H1 (cell line): ENCODE data around the gene ATP5MC3. TPM values are rescaled to one million over a fixed set of nuclear protein-coding genes. Genes with fewer than 3 reads are reported as not detected.

Experiments used
- ATF3 ChIP-seq: IDR thresholded peaks from 2 replicates; pipeline ENCODE4 v1.6.1; 2011; ENCODE audit warnings: low read depth, mild to moderate bottlenecking, low read length; ENCODE audit not compliant: insufficient read depth
- CEBPB ChIP-seq: IDR thresholded peaks from 2 replicates; pipeline ENCODE4 v1.6.1; 2012; ENCODE audit warnings: low read depth, low read length
- CHD7 ChIP-seq: fragments of 300-600 bp; sonication (generic); IDR thresholded peaks from 2 replicates; pipeline ENCODE4 v1.7.1; 2012; ENCODE audit warnings: low read length, moderate library complexity, mild to moderate bottlenecking, inconsistent platforms; ENCODE audit not compliant: insufficient replicate concordance
- E2F6 ChIP-seq: IDR thresholded peaks from 2 replicates; pipeline ENCODE4 v1.6.1; 2012; ENCODE audit warnings: inconsistent platforms
- MAFK ChIP-seq: IDR thresholded peaks from 2 replicates; pipeline ENCODE4 v1.6.1; 2012; ENCODE audit warnings: low read depth, mild to moderate bottlenecking, improper control_type of control experiment, low read length
- RAD21 ChIP-seq, 2 experiments: IDR thresholded peaks in 1 of 2; conservative IDR thresholded peaks in 1 of 2; 2 replicates each; pipeline ENCODE4 v1.6.1; 2011; ENCODE audit warnings: low read depth in 2 of 2, low read length in 2 of 2, improper control_type of control experiment in 1 of 2, inconsistent platforms in 1 of 2, mild to moderate bottlenecking in 1 of 2, moderate library complexity in 1 of 2
- SP1 ChIP-seq: IDR thresholded peaks from 2 replicates; pipeline ENCODE4 v1.6.1; 2011; ENCODE audit warnings: low read depth, low read length
- TAF1 ChIP-seq: IDR thresholded peaks from 2 replicates; pipeline ENCODE4 v1.6.1; 2011; ENCODE audit warnings: mild to moderate bottlenecking, low read depth, low read length
- TCF12 ChIP-seq: IDR thresholded peaks from 2 replicates; pipeline ENCODE4 v1.6.1; 2011; ENCODE audit warnings: low read depth, mild to moderate bottlenecking, low read length
- polyA plus RNA-seq, 7 experiments: library from polyadenylated mRNA; depleted of rRNA in 3 of 7; stranded (reverse) in 5 of 7; unstranded in 2 of 7; fragments of >200 nt in 5 of 7; fragments of 200-250 nt in 2 of 7; gene quantifications; 1 replicate in 5 of 7; 2 replicates in 1 of 7; 4 replicates in 1 of 7; pipeline versions ENCODE4 v1.2.1 to v1.2.3, GENCODE V29; 2011 to 2013; ENCODE audit warnings: missing spikeins in 2 of 7, mixed read lengths in 2 of 7
- total RNA-seq: library from RNA; stranded (reverse); fragmentation: NEBNext Ultra II Directional; extraction: Animal tissue kit (Norgen Biotek cat#: 25700); gene quantifications from 2 replicates; pipeline ENCODE4 v1.2.1, GENCODE V29; 2021

The ATP5MC3 gene
- total and polyA plus RNA-seq, 2 of the 8 experiments (the other 6 are each of a cell fraction or from before 2014, with no cell fraction given) = 320 to 856 TPM

GRCh38 chr2:175147186-175147585 is 34.3 kb downstream of the ATP5MC3 start (continued):
- TF ChIP-seq CHD7 (no peak), MAFK (no peak), E2F6 (no peak), TAF1 (no peak), SP1 (no peak), CEBPB (no peak), TCF12 (no peak), RAD21 (IDR thresholded peaks at IDR 0.05 in 1 of 2, conservative IDR thresholded peaks at IDR 0.05 in 1 of 2; ENCODE audit: low read depth in 2 of 2, low read length in 2 of 2) (no peak), ATF3 (no peak)
